Effector CD8-positive, alpha-beta T cell (primary cell): ENCODE data around the gene SDC4.

Experiments used
- DNase-seq: peaks from one replicate; lab custom pipeline; 2025; lab: John Stamatoyannopoulos, UW

Gene SDC4

DNA sequence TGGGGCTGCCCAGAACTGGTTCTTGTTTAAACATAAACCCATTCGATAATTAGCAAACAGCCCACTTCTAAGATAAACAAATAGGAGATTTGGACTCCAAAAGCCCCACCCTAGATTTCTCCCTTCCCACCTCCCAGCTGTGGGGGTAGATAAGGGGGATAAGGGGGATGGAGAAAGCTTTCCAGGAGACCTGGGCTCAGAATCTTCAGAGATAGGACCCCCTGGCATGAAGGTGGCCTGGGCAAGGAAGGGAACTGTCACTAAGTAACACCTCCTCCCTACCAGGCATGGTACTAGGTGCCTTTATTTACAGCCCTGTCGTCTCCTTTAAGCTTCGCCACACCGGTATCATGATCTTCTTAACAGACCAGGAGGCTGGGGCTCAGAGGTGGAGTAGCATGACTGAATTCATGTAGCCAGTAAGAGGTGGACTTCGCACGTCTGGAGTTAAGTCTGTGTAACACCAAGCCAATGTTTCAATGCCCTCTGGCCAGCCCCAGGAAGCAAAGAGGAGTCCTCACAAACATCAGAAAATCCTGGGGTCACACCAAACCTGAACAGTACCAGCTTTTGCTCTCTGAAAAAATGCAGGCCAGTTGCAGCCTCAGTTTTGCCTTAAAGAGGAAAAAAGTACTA, 4.6 kb downstream of the SDC4 start:
- no peak for DNase-seq

DNA sequence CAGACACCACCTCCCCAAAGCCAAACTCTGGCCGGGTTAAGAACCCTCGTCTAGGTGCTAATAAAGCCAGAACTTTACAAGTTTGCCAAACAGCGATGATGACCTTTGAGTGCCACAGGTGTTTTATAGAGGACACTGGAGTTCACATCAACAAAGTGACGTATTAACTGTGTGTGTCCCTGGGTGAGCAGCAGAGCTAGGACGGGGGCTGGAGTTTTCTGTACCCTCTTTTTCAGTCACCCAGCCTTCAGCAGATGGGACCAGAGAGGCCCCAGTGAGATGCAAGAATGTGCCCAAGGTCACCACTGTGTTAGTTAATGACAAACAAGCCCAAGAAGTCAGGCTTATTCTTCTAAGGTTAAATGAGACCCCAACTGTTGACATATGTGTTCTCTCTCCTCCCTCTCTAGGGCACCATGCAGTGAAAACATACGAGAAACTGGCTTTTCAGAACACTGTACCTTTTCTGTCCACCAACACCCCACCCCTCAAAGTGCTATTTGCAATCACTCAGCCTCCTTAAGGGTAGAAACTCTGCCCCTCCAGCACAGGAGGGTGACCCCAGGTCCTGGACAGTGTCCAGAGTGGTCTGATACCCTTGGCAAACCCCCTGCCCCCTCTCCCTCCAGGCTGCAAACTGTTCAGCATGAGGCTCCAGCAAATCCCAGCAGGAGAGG, 5.2 kb downstream of the SDC4 start:
- no peak for DNase-seq

DNA sequence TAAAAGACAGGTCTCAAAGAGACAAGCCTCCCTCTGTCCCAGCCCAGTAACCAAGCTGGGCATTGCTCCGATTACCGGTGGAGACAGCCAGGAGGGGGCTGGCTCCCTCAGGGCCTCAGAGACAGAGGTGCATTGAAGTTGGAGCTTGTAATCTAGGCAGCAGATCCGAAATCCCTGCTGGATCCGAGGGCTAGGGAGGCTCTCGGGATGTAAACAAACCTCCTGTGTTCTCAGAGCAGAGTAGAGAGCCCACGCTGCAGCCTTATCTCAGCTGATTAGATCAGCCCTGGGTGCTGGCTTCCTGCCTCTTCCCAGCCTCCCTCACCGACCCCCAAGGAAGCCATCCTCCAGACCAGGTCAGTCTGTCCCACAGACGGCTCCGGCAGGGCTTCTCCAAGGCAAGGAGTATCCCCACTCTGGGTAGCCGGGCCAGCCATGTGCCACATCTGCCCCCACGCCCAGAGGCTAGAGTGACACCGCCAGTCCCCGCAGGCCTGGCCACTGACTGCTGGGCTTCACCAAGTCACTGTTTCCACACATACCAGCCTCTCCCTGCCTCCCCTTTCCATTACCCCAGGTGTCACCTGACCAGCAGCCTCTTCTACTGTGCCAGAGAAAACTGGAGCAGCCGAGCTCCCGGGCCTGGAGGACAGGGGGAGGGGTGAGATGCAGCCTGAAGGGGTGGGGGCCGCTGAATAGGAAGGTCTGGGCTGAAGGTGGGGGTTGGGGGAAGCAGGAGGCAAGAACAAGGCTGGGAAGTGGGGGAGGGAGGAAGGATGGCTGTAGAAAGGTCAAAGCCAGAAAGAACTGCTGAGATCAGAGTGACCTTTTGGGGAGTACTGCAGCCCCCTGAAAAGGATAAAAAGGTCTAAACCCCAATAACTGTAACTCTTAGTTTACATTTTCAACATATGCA, 6.0 kb downstream of the SDC4 start:
- DNase-seq: no peak

DNA sequence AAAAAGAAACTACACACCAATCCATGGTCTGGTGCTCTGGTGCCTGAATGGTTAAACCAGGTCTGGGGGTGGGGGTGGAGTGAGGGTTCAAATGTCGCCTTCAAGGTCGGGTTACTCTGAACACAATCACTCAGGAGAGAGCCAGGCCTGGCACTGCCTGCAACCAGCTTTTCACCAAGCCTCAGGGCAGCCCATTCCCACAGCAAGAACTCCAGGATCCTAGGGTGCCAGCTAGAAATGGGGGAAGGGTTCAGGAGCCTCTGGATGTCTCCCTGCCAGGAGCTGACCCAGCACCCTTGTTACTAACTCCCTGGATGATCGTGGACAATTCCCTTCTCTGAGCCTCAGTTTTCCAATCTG, 6.7 kb downstream of the SDC4 start:
- no peak for DNase-seq

DNA sequence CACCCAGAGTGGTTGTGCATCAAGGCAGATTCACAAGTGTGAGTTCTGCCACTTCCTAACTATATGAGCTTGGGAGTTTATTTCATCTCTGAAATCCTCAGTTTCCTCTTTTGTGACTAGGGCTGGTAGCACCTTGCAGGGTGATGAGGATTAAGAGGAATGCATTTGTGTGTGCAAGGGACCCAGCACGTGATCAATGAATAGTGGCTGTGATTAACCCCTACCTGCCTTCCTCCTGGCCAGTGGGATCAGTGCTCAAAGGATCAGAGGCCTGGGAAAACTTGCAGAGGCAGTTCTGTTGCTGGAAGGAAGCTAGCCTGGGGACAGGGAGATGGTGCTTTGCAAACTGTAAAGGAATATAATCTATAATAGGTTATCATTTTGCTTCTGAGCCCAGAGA, 7.3 kb downstream of the SDC4 start:
- DNase-seq: no peak

DNA sequence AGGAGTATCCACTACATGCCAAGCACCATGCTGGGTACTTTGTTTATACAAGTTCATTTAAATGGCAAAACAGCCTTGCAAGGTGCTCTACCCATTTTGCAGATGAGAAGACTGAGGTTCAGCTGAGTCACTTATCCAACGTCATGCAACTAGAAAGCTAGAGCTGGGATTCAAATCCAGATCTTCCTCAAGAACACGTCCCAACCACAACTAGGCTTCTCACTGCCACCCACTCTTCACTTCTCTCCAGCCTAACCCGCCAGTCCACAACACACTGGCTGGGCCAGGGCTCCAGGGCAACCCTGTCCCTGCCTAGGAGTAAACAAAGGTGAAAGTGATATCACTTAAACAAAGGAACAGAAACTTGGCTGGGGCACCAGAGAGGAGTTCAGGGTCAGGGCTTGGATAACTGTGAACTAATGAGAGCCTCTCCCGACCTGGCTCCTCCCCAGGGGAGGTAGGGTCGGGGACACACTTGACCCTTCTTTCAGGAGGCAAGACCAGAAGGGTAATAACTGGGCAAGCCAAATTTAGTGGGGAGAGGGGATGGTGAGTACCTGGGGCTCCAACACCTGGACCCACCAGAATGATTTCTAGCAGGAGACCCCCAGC, 7.9 kb downstream of the SDC4 start:
- no peak for DNase-seq

DNA sequence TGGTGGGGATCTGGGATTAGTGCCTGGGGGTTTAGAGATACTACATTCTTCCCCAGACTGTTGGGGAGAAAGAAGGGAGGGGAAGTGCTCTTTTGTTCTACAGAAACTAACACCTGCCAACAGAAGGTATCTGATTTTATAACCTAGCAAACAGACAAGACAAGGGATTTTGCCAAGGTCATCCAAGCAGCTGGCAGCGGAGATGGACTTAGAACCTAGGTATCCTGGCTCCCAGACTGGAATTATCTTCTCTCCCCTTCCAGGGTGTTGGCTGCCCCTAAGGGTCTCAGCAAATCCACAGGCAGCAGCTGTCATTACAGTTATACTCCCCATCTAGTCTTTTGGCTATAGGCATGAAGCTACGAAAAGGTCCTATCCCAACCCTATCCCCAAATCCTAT, 8.4 kb downstream of the SDC4 start:
- no peak for DNase-seq

DNA sequence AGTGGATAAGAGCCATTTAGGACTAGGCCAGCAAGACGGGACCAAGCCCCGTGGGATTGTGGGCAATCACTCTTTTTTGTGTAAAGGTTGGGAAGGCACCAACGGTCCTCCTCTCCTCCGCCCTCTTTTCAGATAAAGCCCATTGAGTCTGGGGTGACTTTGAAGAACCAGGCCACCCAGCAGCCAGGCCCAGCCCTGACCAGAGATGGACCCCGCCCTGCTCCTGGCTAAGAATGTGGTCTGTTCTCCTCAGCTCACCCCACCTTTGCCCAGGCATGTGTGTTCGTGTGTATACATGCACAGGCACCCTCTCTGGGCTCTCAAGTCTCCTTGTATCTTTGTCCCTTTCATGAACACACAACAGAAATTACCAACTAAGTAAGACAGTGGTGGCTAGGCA, 9.1 kb downstream of the SDC4 start:
- DNase-seq: no peak

DNA sequence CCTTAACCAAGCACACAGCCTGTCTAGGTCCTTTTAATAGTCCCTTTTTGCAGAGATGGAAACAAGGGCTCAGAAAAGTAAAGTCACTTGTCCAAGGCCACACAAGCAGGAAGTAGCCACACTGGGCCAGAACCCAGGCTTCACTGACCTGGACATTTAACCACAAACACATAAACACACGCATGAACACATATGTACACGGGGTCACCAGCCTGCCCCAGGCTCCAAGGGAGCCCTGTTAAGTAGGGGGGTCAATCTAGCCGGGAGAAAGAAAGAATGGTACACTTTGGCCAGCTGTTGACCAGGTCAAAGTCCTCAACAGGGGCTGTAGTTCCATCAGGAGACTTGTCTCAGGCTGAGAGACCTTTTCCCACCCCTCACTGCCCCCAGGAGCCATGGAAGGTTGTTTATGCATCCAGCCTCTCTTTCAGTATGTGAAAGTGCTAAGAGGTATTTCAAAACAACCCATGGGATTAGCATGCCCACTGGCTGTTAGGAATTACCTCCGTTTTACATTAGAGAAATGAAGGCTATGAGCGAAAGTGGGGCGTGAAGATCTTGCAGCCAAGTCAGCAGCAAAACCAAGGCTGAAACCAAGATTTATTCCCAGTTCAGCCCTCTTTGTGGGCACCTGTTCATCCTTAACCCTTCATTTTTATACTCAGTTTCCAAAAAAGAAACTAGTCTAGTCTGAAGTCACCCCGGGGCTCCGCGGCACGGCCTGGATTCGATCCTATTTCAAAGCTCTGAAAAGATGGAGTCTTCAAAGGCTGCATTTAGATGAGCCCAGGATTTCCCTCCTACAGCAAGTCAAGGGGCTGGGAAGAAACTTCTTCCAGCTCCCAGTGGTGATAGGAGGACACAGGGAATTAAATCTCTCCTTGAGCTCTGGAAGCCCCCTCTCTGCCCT, 9.8 kb downstream of the SDC4 start:
- no peak for DNase-seq

DNA sequence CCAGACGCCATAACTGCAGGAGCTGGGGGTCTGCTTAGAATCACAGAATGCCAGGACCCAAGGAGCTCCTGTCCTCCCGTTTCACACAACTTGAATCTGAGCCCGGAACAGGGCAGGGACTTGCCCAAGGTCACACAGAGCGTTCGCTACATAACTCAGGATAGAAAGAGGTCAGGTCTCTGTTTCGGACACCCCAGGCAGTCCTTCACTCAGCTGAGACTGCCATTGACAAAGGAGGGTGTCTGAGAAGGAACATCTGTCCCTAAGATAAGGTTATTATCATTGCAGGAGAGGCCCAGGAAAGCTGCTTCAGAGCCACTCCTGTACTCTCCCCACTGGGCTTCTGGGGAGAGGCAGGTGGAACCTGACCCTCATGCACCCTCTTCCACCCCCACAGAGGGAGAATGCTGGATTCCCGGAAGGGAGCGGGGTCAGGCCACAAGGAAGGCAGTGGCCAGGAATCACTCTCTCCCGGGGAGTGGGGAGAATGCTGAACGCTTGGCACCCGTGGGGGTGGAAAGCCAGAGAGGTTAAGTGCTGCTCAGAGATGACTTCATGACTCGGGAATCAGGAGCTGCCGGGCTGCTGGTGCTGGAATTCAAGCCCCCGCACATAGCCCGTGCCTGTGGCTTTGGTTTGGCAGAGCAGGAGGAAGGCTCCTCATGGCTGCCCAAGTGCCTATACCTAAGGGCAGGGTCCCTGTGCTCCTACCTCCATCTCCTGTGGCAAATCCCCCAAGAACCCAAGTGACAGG, 10.7 kb downstream of the SDC4 start:
- DNase-seq: no peak

DNA sequence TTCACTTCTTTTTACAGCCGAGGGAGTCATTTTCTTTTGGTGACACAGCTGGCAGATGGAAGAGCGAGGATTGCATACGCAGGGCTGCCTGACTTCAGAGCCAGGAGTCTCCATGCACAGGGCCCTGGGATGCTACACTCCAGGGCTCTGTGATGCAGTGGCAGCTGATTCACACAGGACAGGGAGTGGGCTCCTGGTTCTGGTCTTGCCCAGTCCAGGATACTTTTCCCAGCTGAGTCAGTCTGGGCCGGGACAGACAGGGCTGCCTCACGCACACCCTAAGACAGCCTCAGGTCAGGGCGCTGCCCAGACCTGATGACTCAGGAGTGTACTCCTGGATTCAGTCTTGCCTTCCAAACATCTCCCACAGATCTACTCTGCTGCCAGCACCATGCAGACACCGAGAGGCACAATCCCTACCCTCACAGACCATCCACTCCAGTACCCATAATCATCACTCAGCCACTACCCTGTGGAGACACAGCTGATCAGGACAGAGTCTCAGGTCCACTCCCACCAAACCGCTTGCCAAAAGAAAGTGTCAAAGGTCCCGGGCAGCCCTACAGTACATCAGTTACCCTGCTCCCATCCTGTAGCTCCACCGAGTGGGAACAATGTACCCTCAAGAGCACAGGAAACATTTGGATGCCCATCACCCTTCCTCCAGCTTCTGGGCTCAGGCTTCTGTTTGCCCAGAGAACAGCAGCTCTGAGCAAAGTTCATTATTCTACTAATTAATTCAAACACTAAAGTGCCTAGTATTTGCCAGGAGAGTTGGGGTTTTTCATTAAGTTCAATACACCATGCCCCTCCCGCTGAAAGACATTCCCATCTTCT, 11.5 kb downstream of the SDC4 start:
- DNase-seq: no peak

DNA sequence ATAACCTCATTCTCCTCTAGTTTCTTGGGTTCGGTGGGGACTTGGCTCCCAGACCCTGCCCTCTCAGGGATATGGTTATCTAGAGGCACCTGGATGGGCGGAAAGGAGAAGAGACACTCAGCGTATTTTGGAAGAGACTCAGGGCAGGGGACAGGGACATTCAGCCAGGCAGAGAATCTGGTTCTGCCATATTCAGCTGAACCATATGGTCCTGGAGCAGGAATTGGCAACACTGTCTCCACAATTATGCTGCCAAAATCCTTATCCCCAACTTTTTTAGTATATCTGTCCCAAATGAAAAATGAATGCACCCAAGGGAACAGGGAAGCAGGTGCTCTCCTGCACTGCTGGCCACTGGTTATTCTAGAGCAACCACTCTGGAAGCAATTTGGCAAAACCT, 17.7 kb downstream of the SDC4 start:
- no peak for DNase-seq

DNA sequence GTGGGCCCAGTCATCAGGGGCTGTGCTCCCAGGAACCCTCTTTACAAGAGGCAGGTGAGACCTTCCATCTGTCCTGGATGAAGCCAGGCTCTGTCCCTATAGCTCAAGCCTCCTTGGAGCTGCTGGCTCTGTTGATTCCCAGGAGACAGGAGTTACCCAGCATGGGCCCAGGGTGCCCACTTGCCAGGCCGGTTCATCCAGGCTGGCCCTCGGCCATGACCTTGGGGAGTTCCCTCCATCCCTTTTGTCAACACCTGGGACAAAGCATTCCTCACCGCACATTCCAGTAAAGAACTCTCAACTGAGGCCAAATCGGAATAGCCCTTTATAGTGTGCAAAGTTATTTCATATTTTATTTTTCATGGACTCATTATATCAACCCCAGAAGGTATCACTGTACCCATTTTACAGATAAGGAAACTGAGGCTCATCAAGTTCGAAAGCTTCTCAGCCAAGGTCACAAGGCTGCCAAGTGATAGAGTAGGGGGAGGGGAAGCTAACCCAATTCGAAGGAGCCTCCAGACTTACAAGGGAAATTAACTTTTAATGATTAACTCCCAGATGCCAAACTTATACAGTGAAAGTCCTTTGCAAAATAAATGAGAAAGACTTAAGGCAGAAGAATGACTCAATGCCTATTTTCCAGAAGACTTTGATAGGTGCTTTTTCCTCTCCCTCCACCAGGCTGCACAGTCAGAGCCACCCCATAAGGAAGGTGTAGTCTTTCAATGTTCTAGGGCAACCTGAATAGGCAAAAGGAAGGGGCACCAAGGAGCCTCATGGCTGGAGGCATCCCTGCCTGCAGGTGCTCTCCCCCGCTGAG, 18.5 kb downstream of the SDC4 start:
- DNase-seq: no peak

DNA sequence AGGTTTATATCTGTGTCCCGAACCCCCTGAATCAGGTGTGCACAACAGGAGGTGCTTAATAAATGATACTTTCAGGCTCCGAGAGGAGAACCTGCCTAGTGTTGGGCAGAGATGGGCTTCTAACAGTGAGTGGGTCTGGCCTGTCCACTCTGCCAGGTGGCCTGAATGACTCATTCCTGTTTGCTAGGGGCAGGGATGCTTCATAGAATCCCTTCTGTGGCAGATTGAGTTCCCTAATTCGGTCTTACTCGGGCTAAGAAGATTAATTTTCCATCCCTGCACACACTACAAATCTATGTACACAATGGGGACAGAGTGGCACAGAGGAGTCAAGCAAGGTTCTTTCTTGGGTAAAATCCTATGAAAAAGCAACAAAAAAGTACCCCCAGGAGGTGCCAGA, 19.8 kb downstream of the SDC4 start:
- no peak for DNase-seq

DNA sequence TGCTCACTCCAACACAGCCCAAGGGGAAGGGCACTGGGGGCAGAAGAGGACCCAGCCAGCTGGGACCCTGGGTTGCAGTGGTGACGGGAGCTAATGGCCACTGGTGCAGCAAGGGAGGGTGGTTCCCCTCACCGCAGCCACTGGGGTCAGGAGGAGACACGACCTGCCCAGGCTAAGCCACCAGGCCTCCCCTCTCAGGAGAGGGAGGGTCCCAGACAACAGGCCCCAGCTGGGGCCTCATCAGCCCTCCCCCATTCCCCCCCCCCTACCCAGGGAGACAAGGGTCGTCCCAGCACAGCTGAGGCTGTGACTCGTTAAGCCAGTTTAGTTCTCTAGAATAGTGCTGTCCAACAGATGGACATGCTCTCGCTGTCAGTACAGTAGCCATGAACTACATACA, 22.9 kb downstream of the SDC4 start:
- DNase-seq: no peak

DNA sequence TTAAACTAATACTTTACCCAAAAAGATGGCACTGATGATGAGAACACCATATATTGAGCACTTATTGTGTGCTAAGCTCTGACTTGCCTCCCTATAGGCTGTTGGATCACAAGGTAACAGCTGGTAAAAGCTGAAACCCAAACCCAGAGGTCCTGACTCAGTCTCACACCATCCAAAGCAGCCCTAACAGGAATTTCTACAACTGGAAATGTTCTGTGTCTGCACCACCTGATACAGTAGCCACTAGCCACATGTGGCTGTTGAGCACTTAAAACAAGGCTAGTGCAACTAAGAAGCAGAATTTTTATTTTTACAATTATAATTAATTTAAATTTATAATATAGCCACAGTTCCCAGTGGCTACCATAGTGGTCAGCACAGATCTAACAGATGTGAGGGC, 24.5 kb downstream of the SDC4 start:
- DNase-seq: no peak

DNA sequence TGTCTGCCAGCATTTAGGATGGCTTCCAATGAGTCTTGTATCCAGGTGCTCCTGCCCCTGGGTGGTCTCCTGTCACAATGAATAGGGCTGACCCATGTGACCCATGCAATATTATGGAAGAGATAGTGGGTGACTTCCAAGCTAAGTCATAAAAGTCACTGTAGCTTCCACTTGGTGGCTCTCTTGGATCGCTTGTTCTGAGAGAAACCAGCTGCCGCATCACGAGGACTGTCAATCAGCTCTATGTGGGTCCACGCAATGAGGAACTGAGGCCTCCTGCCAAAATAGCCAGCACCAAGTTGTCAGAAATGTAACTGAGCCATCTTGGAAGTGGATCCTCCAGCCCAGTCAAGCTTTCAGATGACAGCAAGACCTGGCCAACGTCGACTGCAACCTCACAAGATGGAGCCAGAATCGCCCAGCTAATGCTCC, 25.3 kb downstream of the SDC4 start:
- no peak for DNase-seq

DNA sequence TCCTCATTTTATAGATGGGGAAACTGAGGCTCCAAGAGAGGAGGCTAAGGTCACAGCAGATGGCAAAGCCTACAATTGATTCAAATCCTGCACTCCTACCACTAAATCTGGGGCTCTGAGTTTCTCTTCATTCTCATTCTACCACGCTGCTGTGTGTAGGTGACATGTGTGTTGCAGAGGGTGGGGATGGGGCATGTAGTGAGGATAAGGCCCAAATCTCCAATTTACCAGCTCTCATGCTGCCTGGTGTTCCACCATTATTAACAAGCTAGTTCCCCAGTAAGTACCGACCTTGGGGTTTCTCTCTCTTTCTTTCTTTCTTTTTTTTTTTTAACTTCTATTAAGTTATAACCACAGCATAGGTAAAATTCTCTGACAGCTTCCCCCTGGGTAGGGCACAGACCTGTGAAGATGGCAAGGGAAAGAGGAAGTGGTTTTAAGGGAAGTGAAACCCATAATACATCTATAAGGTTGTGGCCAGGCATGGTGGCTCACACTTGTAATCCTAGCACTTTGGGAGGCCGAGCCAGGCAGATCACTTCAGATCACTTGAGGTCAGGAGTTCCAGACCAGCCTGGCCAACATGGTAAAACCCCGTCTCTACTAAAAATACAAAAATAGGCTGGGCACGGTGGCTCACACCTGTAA, 27.2 kb downstream of the SDC4 start:
- no peak for DNase-seq
